ENCODE results near the gene ZPBP. TPM values are rescaled to one million over a fixed set of nuclear protein-coding genes. Genes with fewer than 3 reads are reported as not detected.

ZPBP gene
- polyA plus RNA-seq, 6 donors from 2014 or later: not detected

- Mint-ChIP-seq H3K36me3 (no peaks in the 10 kb centered on the region), H3K27me3 (peaks cover 0 to 5% (median 0%) of the 10 kb centered on the region in 3 donors), H3K4me3 (no peak overlapping the region), H3K9me3 (peaks cover 0 to 4% (median 0%) of the 10 kb centered on the region in 7 donors), H3K27ac (no peak overlapping the region), H3K4me1 (no peaks in the 10 kb centered on the region)
- DNase-seq (no peak), ATAC-seq (ENCODE audit: low read depth in 2 of 2) (no peak)
Observed at GRCh38 chr7:49995681-49996080, 97.4 kb downstream of the ZPBP start.

- ATAC-seq (ENCODE audit: low read depth in 2 of 2) (no peak), DNase-seq (no peak)
- no peaks in the 10 kb centered on the region for H3K36me3 Mint-ChIP-seq
- H3K27me3 Mint-ChIP-seq: peaks cover 0 to 7% (median 5%) of the 10 kb centered on the region in 3 donors
- H3K27ac Mint-ChIP-seq: no peak overlapping the region
- H3K4me1 Mint-ChIP-seq: no peaks in the 10 kb centered on the region
- peaks cover 0 to 38% (median 22%) of the 10 kb centered on the region in 7 donors for H3K9me3 Mint-ChIP-seq
- no peak overlapping the region for H3K4me3 Mint-ChIP-seq
Observed at GRCh38 chr7:49986191-49986590, 106.9 kb downstream of the ZPBP start.

DNA sequence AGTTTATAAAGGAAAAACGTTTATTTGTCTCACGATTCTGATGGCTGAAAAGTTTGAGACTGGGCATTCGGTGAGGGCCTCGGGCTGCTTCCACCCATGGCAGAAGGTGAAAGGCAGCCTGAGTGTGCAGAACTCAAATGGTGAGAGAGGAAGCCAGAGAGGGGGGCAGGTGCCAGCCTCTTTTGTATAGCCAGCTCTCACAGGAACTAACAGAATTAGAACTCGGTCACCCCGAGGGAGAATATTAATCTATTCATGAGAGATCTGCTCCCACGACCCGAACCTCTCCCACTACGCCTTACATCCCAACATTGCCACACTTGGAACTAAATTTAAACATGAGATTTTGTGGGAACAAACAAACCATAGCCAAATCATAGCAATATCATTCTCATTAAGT is 112.6 kb downstream of the ZPBP start:
- Mint-ChIP-seq H3K4me3 (peak overlapping the region in 1 of 8 donors; percentile 43), H3K27ac (no peak overlapping the region), H3K4me1 (no peaks in the 10 kb centered on the region), H3K36me3 (no peaks in the 10 kb centered on the region), H3K27me3 (no peaks in the 10 kb centered on the region), H3K9me3 (peaks cover 0 to 2% (median 0%) of the 10 kb centered on the region in 7 donors)
- no peak for ATAC-seq (ENCODE audit: low read depth in 2 of 2)
- DNase-seq: no peak

GRCh38 chr7:49976238-49976637 is 116.8 kb downstream of the ZPBP start:
- H3K27ac Mint-ChIP-seq: no peak overlapping the region
- H3K27me3 Mint-ChIP-seq: no peaks in the 10 kb centered on the region
- DNase-seq: no peak
- H3K4me3 Mint-ChIP-seq: no peak overlapping the region
- no peaks in the 10 kb centered on the region for H3K4me1 Mint-ChIP-seq
- no peaks in the 10 kb centered on the region for H3K36me3 Mint-ChIP-seq
- H3K9me3 Mint-ChIP-seq: no peaks in the 10 kb centered on the region
- ATAC-seq (ENCODE audit: low read depth in 2 of 2): no peak

DNA sequence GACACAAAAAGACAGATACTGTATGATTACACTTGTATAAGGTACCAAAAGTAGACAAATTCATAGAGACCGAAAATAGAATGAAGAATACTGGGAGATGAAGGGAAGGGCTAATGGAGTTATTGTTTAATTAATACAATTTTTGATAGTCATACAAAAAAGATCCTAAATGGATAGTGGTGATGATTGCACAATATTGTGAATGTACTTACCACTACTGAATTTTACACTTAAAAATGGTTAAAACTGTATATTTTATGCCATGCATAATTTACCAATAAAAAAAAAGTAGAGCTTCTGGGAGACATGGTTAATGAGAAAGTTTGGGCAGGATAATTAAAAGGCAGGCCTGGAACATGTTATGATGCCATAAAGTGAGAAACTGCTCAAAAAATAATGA is 119.0 kb downstream of the ZPBP start:
- no peak overlapping the region for H3K4me3 Mint-ChIP-seq
- DNase-seq (no peak), ATAC-seq (ENCODE audit: low read depth in 2 of 2) (no peak)
- no peaks in the 10 kb centered on the region for H3K4me1 Mint-ChIP-seq
- no peaks in the 10 kb centered on the region for H3K36me3 Mint-ChIP-seq
- H3K9me3 Mint-ChIP-seq: no peaks in the 10 kb centered on the region
- H3K27me3 Mint-ChIP-seq: no peaks in the 10 kb centered on the region
- no peak overlapping the region for H3K27ac Mint-ChIP-seq

DNA sequence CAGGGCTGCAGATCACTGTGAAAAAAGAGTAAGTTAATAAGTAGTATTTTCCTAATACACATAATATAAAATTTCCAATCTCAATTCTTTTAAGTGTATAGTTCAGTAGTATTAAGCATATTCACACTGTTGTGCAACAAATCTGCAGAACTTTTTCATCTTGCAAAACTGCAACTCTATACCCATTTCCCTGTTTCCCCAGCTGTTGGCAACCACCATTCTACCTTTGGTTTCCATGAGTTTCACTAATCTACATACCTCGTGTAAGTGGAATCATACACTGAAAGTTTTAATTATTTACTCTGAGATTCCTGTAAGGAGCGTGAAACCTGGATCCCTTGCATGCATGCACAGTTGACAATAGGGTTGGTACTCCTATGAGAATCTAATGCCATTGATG is 155.4 kb downstream of the ZPBP start:
- H3K27me3 Mint-ChIP-seq: peaks cover 0 to 8% (median 5%) of the 10 kb centered on the region in 3 donors
- H3K9me3 Mint-ChIP-seq: peaks cover 7 to 20% (median 13%) of the 10 kb centered on the region in 7 donors
- no peak overlapping the region for H3K4me3 Mint-ChIP-seq
- H3K36me3 Mint-ChIP-seq: no peaks in the 10 kb centered on the region
- no peak overlapping the region for H3K27ac Mint-ChIP-seq
- H3K4me1 Mint-ChIP-seq: no peaks in the 10 kb centered on the region
- ATAC-seq (ENCODE audit: low read depth in 2 of 2): no peak
- DNase-seq: no peak

DNA sequence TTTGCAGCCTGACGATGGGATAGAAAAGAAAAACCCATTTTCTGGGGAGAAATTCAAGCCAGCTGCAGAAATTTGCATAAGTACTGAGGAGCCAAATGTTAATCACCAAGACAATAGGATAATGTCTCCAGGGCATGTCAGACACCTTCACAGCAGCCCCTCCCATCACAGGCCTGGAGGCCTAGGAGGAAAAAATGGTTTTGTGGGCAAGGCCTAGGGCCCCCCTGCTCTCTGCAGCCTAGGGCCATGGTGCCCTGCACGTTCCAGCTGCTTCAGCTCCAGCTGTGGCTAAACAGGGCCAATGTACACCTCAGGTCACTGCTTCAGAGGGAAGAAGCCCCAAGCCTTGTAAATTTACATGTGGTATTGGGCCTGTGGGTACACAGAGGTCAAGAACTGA is 161.4 kb downstream of the ZPBP start:
- Mint-ChIP-seq H3K9me3 (peaks cover 8 to 24% (median 15%) of the 10 kb centered on the region in 7 donors), H3K4me1 (no peaks in the 10 kb centered on the region), H3K27me3 (peaks cover 0 to 9% (median 7%) of the 10 kb centered on the region in 3 donors), H3K36me3 (peaks cover 0 to 10% of the 10 kb centered on the region in 2 donors), H3K27ac (no peak overlapping the region), H3K4me3 (no peak overlapping the region)
- ATAC-seq (ENCODE audit: low read depth in 2 of 2) (no peak), DNase-seq (no peak)

GRCh38 chr7:49928787-49929186 is 164.3 kb downstream of the ZPBP start:
- ATAC-seq (ENCODE audit: low read depth in 2 of 2): no peak
- H3K27ac Mint-ChIP-seq: no peak overlapping the region
- peaks cover 8 to 24% (median 15%) of the 10 kb centered on the region in 7 donors for H3K9me3 Mint-ChIP-seq
- peaks cover 0 to 11% (median 0%) of the 10 kb centered on the region in 3 donors for H3K27me3 Mint-ChIP-seq
- H3K4me3 Mint-ChIP-seq: no peak overlapping the region
- no peaks in the 10 kb centered on the region for H3K4me1 Mint-ChIP-seq
- DNase-seq: no peak
- peaks cover 0 to 10% of the 10 kb centered on the region in 2 donors for H3K36me3 Mint-ChIP-seq

GRCh38 chr7:49927631-49928030 is 165.4 kb downstream of the ZPBP start:
- Mint-ChIP-seq H3K27me3 (peaks cover 0 to 11% (median 0%) of the 10 kb centered on the region in 3 donors), H3K4me1 (no peaks in the 10 kb centered on the region), H3K27ac (no peak overlapping the region), H3K4me3 (no peak overlapping the region), H3K9me3 (peaks cover 6 to 21% (median 12%) of the 10 kb centered on the region in 7 donors), H3K36me3 (peaks cover 0 to 10% of the 10 kb centered on the region in 2 donors)
- ATAC-seq (ENCODE audit: low read depth in 2 of 2) (no peak), DNase-seq (no peak)

DNA sequence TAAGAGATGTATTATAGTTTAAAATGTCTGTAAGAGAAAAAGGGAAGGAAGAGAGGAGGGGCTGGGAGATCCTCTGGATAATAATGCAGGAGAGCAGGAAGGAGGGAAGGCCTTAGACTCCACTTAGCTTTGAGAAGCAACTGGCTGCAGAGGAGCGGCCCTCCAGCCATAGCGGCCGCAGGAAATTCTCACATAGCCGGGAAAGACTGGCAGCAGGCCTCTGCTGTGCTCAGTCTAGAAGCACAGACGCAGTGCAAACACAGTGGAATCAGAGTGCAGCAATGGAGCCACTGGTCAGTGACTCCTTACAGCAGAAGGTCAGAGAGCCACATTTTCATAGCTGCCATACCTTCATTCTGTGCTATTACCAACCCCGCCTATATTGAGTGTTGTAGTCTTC is 166.3 kb downstream of the ZPBP start:
- no peak overlapping the region for H3K4me3 Mint-ChIP-seq

DNA sequence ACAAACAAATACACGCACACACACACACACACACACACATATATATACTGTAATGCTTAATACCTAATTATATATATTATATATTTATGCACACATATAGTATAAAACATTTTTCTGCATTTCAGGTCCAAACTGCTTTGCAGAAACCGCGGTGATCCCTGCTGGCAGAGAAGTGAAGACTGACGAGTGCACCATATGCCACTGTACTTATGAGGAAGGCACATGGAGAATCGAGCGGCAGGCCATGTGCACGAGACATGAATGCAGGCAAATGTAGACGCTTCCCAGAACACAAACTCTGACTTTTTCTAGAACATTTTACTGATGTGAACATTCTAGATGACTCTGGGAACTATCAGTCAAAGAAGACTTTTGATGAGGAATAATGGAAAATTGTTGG is 181.1 kb downstream of the ZPBP start:
- no peak overlapping the region for H3K27ac Mint-ChIP-seq
- no peaks in the 10 kb centered on the region for H3K4me1 Mint-ChIP-seq
- ATAC-seq (ENCODE audit: low read depth in 2 of 2) (no peak), DNase-seq (no peak)
- H3K9me3 Mint-ChIP-seq: peaks cover 0 to 24% (median 2%) of the 10 kb centered on the region in 7 donors
- peaks cover 0 to 3% of the 10 kb centered on the region in 2 donors for H3K36me3 Mint-ChIP-seq
- no peak overlapping the region for H3K4me3 Mint-ChIP-seq
- peaks cover 3 to 7% (median 4%) of the 10 kb centered on the region in 3 donors for H3K27me3 Mint-ChIP-seq

More for the DNA sequence above, 166.3 kb downstream of the ZPBP start:
- peaks cover 0 to 11% (median 0%) of the 10 kb centered on the region in 3 donors for H3K27me3 Mint-ChIP-seq
- no peak for DNase-seq
- H3K9me3 Mint-ChIP-seq: peaks cover 6 to 14% (median 9%) of the 10 kb centered on the region in 7 donors
- H3K4me1 Mint-ChIP-seq: no peaks in the 10 kb centered on the region
- no peak for ATAC-seq (ENCODE audit: low read depth in 2 of 2)
- no peak overlapping the region for H3K27ac Mint-ChIP-seq
- peaks cover 0 to 10% of the 10 kb centered on the region in 2 donors for H3K36me3 Mint-ChIP-seq

DNA sequence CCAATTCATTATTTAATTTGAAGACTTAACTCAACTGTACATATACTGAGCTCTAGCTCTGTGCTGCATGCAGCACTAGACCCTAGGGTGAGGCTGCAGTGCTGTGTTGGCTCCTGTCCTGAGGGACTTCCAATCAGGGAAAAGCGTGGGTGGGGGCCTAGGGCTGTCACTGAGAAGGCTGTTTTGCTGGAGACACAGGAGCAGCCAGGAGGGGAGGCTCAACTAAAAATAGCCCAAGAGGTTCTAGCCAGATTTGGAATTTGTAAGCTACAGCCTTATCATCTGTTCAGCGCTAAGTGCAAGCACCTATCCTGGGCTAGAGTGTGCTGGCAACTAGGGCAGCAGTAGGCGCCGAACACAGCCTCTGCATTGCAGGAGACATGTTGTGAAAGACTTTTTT is 198.5 kb downstream of the ZPBP start:
- no peak for ATAC-seq (ENCODE audit: low read depth in 2 of 2)
- H3K27me3 Mint-ChIP-seq: peaks cover 5 to 10% (median 8%) of the 10 kb centered on the region in 3 donors
- H3K4me3 Mint-ChIP-seq: no peak overlapping the region
- H3K9me3 Mint-ChIP-seq: peaks cover 0 to 2% (median 0%) of the 10 kb centered on the region in 7 donors
- no peaks in the 10 kb centered on the region for H3K4me1 Mint-ChIP-seq
- no peaks in the 10 kb centered on the region for H3K36me3 Mint-ChIP-seq
- no peak overlapping the region for H3K27ac Mint-ChIP-seq
- no peak for DNase-seq

DNA sequence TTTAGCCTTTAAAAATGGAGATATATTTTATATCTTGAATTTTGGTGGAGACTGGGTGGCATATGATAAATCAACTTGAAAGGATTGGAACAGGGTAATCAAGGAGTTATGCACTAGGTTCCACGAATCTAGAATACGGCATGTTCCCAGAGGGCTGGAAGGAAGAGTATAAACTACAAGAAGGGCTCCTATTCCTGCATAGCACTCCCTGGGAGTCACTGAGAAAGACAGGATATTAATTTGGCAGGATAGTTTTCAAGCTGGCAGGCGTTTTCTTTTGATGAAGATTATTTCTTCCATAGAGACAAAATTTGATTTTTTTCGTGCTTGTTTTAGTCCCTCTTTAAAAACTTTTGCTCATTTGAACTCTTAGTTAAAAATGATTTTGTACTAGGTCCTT is 199.9 kb downstream of the ZPBP start:
- ATAC-seq (ENCODE audit: low read depth in 2 of 2) (no peak), DNase-seq (no peak)
- H3K27ac Mint-ChIP-seq: no peak overlapping the region
- no peaks in the 10 kb centered on the region for H3K4me1 Mint-ChIP-seq
- H3K36me3 Mint-ChIP-seq: no peaks in the 10 kb centered on the region
- H3K9me3 Mint-ChIP-seq: peaks cover 0 to 2% (median 0%) of the 10 kb centered on the region in 7 donors
- H3K4me3 Mint-ChIP-seq: no peak overlapping the region
- peaks cover 3 to 10% (median 5%) of the 10 kb centered on the region in 3 donors for H3K27me3 Mint-ChIP-seq

- H3K27me3 Mint-ChIP-seq: peaks cover 3 to 10% (median 5%) of the 10 kb centered on the region in 3 donors
- H3K9me3 Mint-ChIP-seq: peaks cover 0 to 2% (median 0%) of the 10 kb centered on the region in 7 donors
- no peaks in the 10 kb centered on the region for H3K36me3 Mint-ChIP-seq
- H3K4me3 Mint-ChIP-seq: no peak overlapping the region
- ATAC-seq (ENCODE audit: low read depth in 2 of 2) (no peak), DNase-seq (no peak)
- no peak overlapping the region for H3K27ac Mint-ChIP-seq
- H3K4me1 Mint-ChIP-seq: no peaks in the 10 kb centered on the region
Observed at GRCh38 chr7:49892481-49892880, 200.6 kb downstream of the ZPBP start.
